Brain microvascular endothelial cell (primary cell): ENCODE measurements around the gene UNC5C.
A peak's percentile ranks its signal among the peaks of the same experiment; 100 is the strongest.

Experiments used
- DNase-seq: peaks from one replicate; pipeline ENCODE4 v3.0.0-alpha.2; 2020
- H3K27ac ChIP-seq: fragments of 250-450 bp; sonication (Bioruptor Pico); 2 replicates; pipeline ENCODE4 v1.5.1; 2020; ENCODE audit warnings: mild to moderate bottlenecking, moderate library complexity
- H3K27me3 ChIP-seq: fragments of 250-450 bp; sonication (Bioruptor Pico); replicated peaks from 2 replicates; pipeline ENCODE4 v1.5.1; 2020; ENCODE audit warnings: mild to moderate bottlenecking
- H3K36me3 ChIP-seq: fragments of 250-450 bp; sonication (Bioruptor Pico); replicated peaks from 2 replicates; pipeline ENCODE4 v1.5.1; 2020; ENCODE audit warnings: mild to moderate bottlenecking
- H3K4me3 ChIP-seq: 2 replicates; pipeline ENCODE4 v1.5.1; 2011; ENCODE audit warnings: low read depth, mild to moderate bottlenecking, control low read depth, low read length, moderate library complexity
- in situ Hi-C: cut with HindIII; loops from 2 replicates; pipeline ENCODE4 v1.10.0; 2017; ENCODE audit warnings: low sequenced_read_pairs, low pct_ligation_motif_present
- TF ChIP-seq, protein P1 (sequence below): IDR thresholded peaks from 2 replicates; pipeline ENCODE4 v1.5.1; 2011; ENCODE audit warnings: low read depth, mild to moderate bottlenecking, moderate library complexity, low read length, control low read depth, inconsistent platforms; ENCODE audit errors: missing control alignments

UNC5C gene

DNA sequence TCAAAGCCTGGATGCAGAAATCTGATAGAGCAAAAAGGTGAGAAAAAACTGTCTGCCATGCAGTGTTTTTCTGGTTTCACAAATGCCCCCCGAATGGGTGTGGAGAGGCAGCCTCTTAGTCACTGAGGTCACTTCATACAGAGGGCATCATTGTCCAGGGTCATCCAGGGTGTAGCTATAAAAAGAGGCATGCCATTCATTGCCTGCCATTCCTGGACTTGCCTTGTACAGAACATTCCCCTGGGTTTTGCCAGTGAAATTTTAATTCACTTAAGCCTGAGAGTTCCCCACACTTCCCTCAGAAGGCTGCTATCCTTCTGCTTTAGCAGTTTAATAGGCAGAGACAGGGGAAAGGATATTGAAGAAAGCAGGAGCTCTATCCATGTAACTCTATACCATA is 230.3 kb downstream of the UNC5C start:
- in situ Hi-C loops: no loop called here

GRCh38 chr4:95318044-95318443 is 230.7 kb downstream of the UNC5C start:
- TF ChIP-seq, protein P1, sequence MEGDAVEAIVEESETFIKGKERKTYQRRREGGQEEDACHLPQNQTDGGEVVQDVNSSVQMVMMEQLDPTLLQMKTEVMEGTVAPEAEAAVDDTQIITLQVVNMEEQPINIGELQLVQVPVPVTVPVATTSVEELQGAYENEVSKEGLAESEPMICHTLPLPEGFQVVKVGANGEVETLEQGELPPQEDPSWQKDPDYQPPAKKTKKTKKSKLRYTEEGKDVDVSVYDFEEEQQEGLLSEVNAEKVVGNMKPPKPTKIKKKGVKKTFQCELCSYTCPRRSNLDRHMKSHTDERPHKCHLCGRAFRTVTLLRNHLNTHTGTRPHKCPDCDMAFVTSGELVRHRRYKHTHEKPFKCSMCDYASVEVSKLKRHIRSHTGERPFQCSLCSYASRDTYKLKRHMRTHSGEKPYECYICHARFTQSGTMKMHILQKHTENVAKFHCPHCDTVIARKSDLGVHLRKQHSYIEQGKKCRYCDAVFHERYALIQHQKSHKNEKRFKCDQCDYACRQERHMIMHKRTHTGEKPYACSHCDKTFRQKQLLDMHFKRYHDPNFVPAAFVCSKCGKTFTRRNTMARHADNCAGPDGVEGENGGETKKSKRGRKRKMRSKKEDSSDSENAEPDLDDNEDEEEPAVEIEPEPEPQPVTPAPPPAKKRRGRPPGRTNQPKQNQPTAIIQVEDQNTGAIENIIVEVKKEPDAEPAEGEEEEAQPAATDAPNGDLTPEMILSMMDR: no peak
- in situ Hi-C loops: no loop called here
- H3K36me3 ChIP-seq: no peaks in the 10 kb centered on the region
- no peak overlapping the region for H3K27ac ChIP-seq
- no peaks in the 10 kb centered on the region for H3K27me3 ChIP-seq
- no peak for DNase-seq
- H3K4me3 ChIP-seq: no peak overlapping the region

More for the DNA sequence above, 230.3 kb downstream of the UNC5C start:
- Histone ChIP-seq H3K27ac (no peak overlapping the region), H3K36me3 (no peaks in the 10 kb centered on the region), H3K27me3 (no peaks in the 10 kb centered on the region), H3K4me3 (no peak overlapping the region)
- TF ChIP-seq, protein P1: no peak
- DNase-seq: no peak

DNA sequence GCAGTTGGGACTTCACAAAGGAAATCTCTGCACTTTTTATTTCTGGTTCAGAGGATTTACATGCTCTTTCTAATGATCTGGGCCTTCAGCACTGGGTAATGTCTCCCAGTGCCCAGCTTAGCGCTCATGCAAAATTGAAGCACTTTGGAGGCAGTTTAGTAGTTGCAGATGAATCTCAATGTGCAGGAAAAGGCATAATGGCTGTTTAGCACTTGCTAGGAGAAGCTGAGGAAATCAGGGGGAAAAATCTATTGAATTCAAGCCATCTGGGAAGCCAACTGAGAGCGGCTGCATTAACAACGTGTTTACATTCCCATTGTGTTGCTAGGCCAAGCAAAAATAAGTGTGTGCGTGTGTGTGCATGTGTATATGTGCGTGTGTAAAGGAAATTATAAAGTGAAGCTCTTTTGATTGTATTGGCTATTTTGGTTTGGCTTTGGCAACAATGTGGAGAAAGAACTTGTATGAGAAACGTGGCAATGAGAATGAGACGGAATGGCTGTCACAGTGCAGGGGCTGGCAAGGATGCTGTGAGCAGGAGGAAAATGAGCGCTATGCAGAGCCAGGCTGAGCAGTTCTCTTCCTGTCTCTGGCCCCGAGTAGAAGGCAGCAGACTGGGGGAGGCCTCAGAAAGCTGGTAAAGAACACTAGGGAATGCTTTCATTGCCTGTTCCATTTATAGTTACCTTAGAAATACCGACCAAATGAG is 231.5 kb downstream of the UNC5C start:
- in situ Hi-C loops: no loop called here
- H3K36me3 ChIP-seq: no peaks in the 10 kb centered on the region
- no peak overlapping the region for H3K27ac ChIP-seq
- no peaks in the 10 kb centered on the region for H3K27me3 ChIP-seq
- no peak overlapping the region for H3K4me3 ChIP-seq
- TF ChIP-seq, protein P1: no peak
- no peak for DNase-seq

GRCh38 chr4:95314573-95314972 is 234.2 kb downstream of the UNC5C start:
- no peak overlapping the region for H3K27ac ChIP-seq

GRCh38 chr4:95304898-95305297 is 243.9 kb downstream of the UNC5C start:
- TF ChIP-seq, protein P1: no peak
- in situ Hi-C loops: no loop called here
- Histone ChIP-seq H3K27ac (no peak overlapping the region), H3K27me3 (no peaks in the 10 kb centered on the region), H3K36me3 (no peaks in the 10 kb centered on the region), H3K4me3 (no peak overlapping the region)
- DNase-seq: peak; percentile 35

More at GRCh38 chr4:95314573-95314972, 234.2 kb downstream of the UNC5C start:
- Histone ChIP-seq H3K36me3 (no peaks in the 10 kb centered on the region), H3K27me3 (no peaks in the 10 kb centered on the region), H3K4me3 (no peak overlapping the region)
- TF ChIP-seq, protein P1: no peak
- in situ Hi-C loops: no loop called here
- DNase-seq: no peak

GRCh38 chr4:95300304-95300703 is 248.5 kb downstream of the UNC5C start:
- in situ Hi-C loops: no loop called here
- H3K4me3 ChIP-seq: no peak overlapping the region
- TF ChIP-seq, protein P1: no peak
- H3K27ac ChIP-seq: no peak overlapping the region
- H3K27me3 ChIP-seq: no peaks in the 10 kb centered on the region
- DNase-seq: no peak
- H3K36me3 ChIP-seq: no peaks in the 10 kb centered on the region
